ENCODE results near the gene COX7A2L. TPM values are rescaled to one million over a fixed set of nuclear protein-coding genes. Genes with fewer than 3 reads are reported as not detected.

Gene COX7A2L
- total and polyA plus RNA-seq, 9 of the 15 experiments (the other 6 are each of a cell fraction or from before 2014, with no cell fraction given): 118 to 481 (median 163) TPM

GRCh38 chr2:42342061-42342794, 18.8 kb downstream of the COX7A2L start:
- H2AFZ ChIP-seq (ENCODE audit: low read depth, low read length): no peak overlapping the region
- H3K9me3 ChIP-seq (replicated peaks; ENCODE audit: control insufficient read depth, insufficient read depth, low read depth, low read length): no peaks in the 10 kb centered on the region
- H3K4me2 ChIP-seq (ENCODE audit: insufficient read depth, low read length): no peak overlapping the region
- DNase-seq (ENCODE audit: extremely low read depth in 1 of 4, low spot score in 3 of 4) (peak in 1 of 4 experiments; percentile 29), FAIRE-seq (peak; percentile 6), ATAC-seq (peak; percentile 57)
- H3K9ac ChIP-seq (ENCODE audit: insufficient read depth in 1 of 2, low read depth in 2 of 2, low read length in 2 of 2): 0 out of 4 replicates have a peak overlapping the region, but pooled peaks of 1 of the 2 experiments have one; percentile 5
- in situ Hi-C loops (cut with MboI): no loop called here
- peaks cover 4% of the 10 kb centered on the region for H3K9me1 ChIP-seq (ENCODE audit: control insufficient read depth, insufficient read depth, low read length)
- ChIA-PET POLR2A (interaction anchor here (1.1 to 2.1 kb wide), 2 partner anchors 13 to 14 kb away, joined by 4 to 7 read pairs; no protein-coding TSS in a partner anchor), CTCF (ENCODE audit: low intra/inter-chr PET ratio) (no interaction called here)
- peaks cover 25% of the 10 kb centered on the region for H3K79me2 ChIP-seq (ENCODE audit: control insufficient read depth, insufficient read depth, low read length)
- no peaks in the 10 kb centered on the region for H3K27me3 ChIP-seq (ENCODE audit: control insufficient read depth in 2 of 2, insufficient read depth in 2 of 2, low read length in 2 of 2)
- no peak overlapping the region; the same call in 2 of the 3 replicates for H3K27ac ChIP-seq (ENCODE audit: extremely low read depth, low read depth, low read length)
- H4K20me1 ChIP-seq (replicated peaks; ENCODE audit: control insufficient read depth, insufficient read depth, low read length): 0 out of 2 replicates have a peak, but pooled peaks cover 3% of the 10 kb centered on the region
- H3K36me3 ChIP-seq (ENCODE audit: control insufficient read depth, insufficient read depth, low read length): peaks cover 70% of the 10 kb centered on the region; the same call in 2 of the 3 replicates
- WGBS (ENCODE audit: insufficient coverage, low coverage, missing lambda C conversion rate): 77% methylated on average over 8 of the region's 8 CpGs
- no peak overlapping the region for H3K4me3 ChIP-seq
- intact Hi-C loops (cut with micrococcal nuclease): no loop called here
- BruUV-seq (replicated peaks): no TSS peak
- H3K4me1 ChIP-seq (replicated peaks in 1 of 2; ENCODE audit: control insufficient read depth in 2 of 2, insufficient read depth in 2 of 2, low read length in 2 of 2): peaks cover 3 to 6% of the 10 kb centered on the region in 2 experiments; a peak in 2 of 5 replicates
- TF ChIP-seq NR2C2 (CRISPR knock-in tag; IDR thresholded peaks at IDR 0.05) (no peak), NR2C2 (tag; IDR thresholded peaks at IDR 0.05) (peak; percentile 40; the same call in 1 of the 2 replicates), TEAD1 (CRISPR knock-in tag; IDR thresholded peaks at IDR 0.05) (peak in 1 of 2 experiments; percentile 52; a peak in 1 of 4 replicates), ZNF175 (CRISPR knock-in tag; IDR thresholded peaks at IDR 0.05; ENCODE audit: low read depth) (0 out of 2 replicates have a peak, but pooled peaks have one; percentile 39), TCF7L2 (IDR thresholded peaks at IDR 0.05; ENCODE audit: low read depth, low read length) (no peak), XRCC5 (IDR thresholded peaks at IDR 0.05; ENCODE audit: low read depth, low read length) (no peak), MAFK (IDR thresholded peaks at IDR 0.05; ENCODE audit: low read length) (peak; percentile 44; the same call in 1 of the 2 replicates), BACH1 (tag; IDR thresholded peaks at IDR 0.05) (peak; percentile 54; the same call in 1 of the 2 replicates), JUND (IDR thresholded peaks at IDR 0.05; ENCODE audit: borderline replicate concordance, low read depth, low read length) (peak; percentile 66; the same call in 1 of the 2 replicates), JUND (tag; IDR thresholded peaks at IDR 0.05; ENCODE audit: borderline replicate concordance, low read depth, low read length) (peak; percentile 40; the same call in 1 of the 3 replicates), C11orf30 (IDR thresholded peaks at IDR 0.05; ENCODE audit: low read depth) (0 out of 2 replicates have a peak, but pooled peaks have one; percentile 7), ATF3 (IDR thresholded peaks at IDR 0.05) (peak; percentile 60), ATF3 (CRISPR knock-in tag; conservative IDR thresholded peaks at IDR 0.05) (no peak)
- TF ChIP-seq, protein P1, sequence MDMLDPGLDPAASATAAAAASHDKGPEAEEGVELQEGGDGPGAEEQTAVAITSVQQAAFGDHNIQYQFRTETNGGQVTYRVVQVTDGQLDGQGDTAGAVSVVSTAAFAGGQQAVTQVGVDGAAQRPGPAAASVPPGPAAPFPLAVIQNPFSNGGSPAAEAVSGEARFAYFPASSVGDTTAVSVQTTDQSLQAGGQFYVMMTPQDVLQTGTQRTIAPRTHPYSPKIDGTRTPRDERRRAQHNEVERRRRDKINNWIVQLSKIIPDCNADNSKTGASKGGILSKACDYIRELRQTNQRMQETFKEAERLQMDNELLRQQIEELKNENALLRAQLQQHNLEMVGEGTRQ (CRISPR knock-in tag; IDR thresholded peaks at IDR 0.05): peak; percentile 44; the same call in 1 of the 2 replicates
- TF ChIP-seq, protein P2, sequence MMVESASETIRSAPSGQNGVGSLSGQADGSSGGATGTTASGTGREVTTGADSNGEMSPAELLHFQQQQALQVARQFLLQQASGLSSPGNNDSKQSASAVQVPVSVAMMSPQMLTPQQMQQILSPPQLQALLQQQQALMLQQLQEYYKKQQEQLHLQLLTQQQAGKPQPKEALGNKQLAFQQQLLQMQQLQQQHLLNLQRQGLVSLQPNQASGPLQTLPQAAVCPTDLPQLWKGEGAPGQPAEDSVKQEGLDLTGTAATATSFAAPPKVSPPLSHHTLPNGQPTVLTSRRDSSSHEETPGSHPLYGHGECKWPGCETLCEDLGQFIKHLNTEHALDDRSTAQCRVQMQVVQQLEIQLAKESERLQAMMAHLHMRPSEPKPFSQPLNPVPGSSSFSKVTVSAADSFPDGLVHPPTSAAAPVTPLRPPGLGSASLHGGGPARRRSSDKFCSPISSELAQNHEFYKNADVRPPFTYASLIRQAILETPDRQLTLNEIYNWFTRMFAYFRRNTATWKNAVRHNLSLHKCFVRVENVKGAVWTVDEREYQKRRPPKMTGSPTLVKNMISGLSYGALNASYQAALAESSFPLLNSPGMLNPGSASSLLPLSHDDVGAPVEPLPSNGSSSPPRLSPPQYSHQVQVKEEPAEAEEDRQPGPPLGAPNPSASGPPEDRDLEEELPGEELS (CRISPR knock-in tag; IDR thresholded peaks at IDR 0.05; ENCODE audit: borderline replicate concordance): no peak
- TF ChIP-seq, protein P3, sequence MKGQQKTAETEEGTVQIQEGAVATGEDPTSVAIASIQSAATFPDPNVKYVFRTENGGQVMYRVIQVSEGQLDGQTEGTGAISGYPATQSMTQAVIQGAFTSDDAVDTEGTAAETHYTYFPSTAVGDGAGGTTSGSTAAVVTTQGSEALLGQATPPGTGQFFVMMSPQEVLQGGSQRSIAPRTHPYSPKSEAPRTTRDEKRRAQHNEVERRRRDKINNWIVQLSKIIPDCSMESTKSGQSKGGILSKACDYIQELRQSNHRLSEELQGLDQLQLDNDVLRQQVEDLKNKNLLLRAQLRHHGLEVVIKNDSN (CRISPR knock-in tag; IDR thresholded peaks at IDR 0.05): peak; percentile 58
